ENCODE data around the gene DLGAP5. TPM values are rescaled to one million over a fixed set of nuclear protein-coding genes. Genes with fewer than 3 reads are reported as not detected.

DLGAP5 gene
- total RNA-seq, 1 experiment from 2014 or later = 118 TPM

- no peaks in the 10 kb centered on the region for H3K9me3 ChIP-seq (ENCODE audit: control insufficient read depth, low read depth, low read length)
- peaks cover 2 to 4% of the 10 kb centered on the region in 2 experiments; a peak in 2 of 4 replicates for H3K4me1 Mint-ChIP-seq
- H3K23me2 ChIP-seq (ENCODE audit: insufficient read length, low read depth, low read length, poor library complexity, severe bottlenecking) = no peaks in the 10 kb centered on the region
- H4K8ac ChIP-seq (replicated peaks; ENCODE audit: insufficient read length, low read depth, low read length) = no peak overlapping the region
- no peak overlapping the region for H2AK5ac ChIP-seq (ENCODE audit: insufficient read length, low read length)
- no peak overlapping the region for H2BK20ac ChIP-seq (ENCODE audit: low read depth, low read length, poor library complexity, severe bottlenecking)
- no peak overlapping the region for H2BK15ac ChIP-seq (ENCODE audit: low read depth, low read length)
- no peaks in the 10 kb centered on the region for H3K79me2 ChIP-seq (ENCODE audit: insufficient read depth, low read length)
- no peak overlapping the region for H3K27ac Mint-ChIP-seq
- no peak overlapping the region for H3K18ac ChIP-seq (ENCODE audit: insufficient read length, low read depth, low read length)
- no peaks in the 10 kb centered on the region for H3K4me1 ChIP-seq (ENCODE audit: insufficient read depth, low read length)
- no peak overlapping the region for H3K27ac ChIP-seq (ENCODE audit: insufficient read length, low read depth, low read length)
- H4K5ac ChIP-seq (ENCODE audit: insufficient read length, low read depth, low read length) = no peak overlapping the region
- H3K36me3 Mint-ChIP-seq (ENCODE audit: insufficient read depth in 1 of 3, low read depth in 3 of 3) = no peaks in the 10 kb centered on the region
- no peaks in the 10 kb centered on the region; a peak in 1 of 5 replicates for H3K9me3 Mint-ChIP-seq
- H3T11ph ChIP-seq (ENCODE audit: low read length) = no peak overlapping the region
- H2BK120ac ChIP-seq (ENCODE audit: low read depth, low read length, poor library complexity, severe bottlenecking) = no peak overlapping the region
- H3K4me2 ChIP-seq (ENCODE audit: insufficient read depth, insufficient read length, low read length) = no peak overlapping the region
- H3K4ac ChIP-seq (ENCODE audit: low read depth, low read length) = no peak overlapping the region
- H3K14ac ChIP-seq (ENCODE audit: insufficient read depth, low read length) = no peak overlapping the region
- H4K91ac ChIP-seq (ENCODE audit: insufficient read length, low read depth, low read length) = no peak overlapping the region
- TF ChIP-seq, protein P1, sequence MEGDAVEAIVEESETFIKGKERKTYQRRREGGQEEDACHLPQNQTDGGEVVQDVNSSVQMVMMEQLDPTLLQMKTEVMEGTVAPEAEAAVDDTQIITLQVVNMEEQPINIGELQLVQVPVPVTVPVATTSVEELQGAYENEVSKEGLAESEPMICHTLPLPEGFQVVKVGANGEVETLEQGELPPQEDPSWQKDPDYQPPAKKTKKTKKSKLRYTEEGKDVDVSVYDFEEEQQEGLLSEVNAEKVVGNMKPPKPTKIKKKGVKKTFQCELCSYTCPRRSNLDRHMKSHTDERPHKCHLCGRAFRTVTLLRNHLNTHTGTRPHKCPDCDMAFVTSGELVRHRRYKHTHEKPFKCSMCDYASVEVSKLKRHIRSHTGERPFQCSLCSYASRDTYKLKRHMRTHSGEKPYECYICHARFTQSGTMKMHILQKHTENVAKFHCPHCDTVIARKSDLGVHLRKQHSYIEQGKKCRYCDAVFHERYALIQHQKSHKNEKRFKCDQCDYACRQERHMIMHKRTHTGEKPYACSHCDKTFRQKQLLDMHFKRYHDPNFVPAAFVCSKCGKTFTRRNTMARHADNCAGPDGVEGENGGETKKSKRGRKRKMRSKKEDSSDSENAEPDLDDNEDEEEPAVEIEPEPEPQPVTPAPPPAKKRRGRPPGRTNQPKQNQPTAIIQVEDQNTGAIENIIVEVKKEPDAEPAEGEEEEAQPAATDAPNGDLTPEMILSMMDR (conservative IDR thresholded peaks at IDR 0.05) = no peak
- H3K56ac ChIP-seq (ENCODE audit: insufficient read length, low read depth, low read length) = no peak overlapping the region
- H3K9ac ChIP-seq (ENCODE audit: extremely low read depth, insufficient read length, low read length) = no peak overlapping the region
- H3K4me3 Mint-ChIP-seq = no peak overlapping the region
- no peaks in the 10 kb centered on the region for H3K27me3 Mint-ChIP-seq (ENCODE audit: low read depth)
- H3K27me3 ChIP-seq (ENCODE audit: insufficient read depth, low read length) = no peaks in the 10 kb centered on the region
- no peaks in the 10 kb centered on the region for H3K79me1 ChIP-seq (ENCODE audit: insufficient read depth, low read depth, low read length, poor library complexity, severe bottlenecking)
- no peak overlapping the region for H2AFZ ChIP-seq (ENCODE audit: low read length)
- no CpG with 5 or more reads among the region's 4 CpGs for WGBS (ENCODE audit: extremely low coverage, insufficient read length, low lambda C conversion rate)
- no peak overlapping the region for H2BK5ac ChIP-seq (ENCODE audit: insufficient read length, low read length)
- H2BK12ac ChIP-seq (ENCODE audit: insufficient read length, low read depth, low read length) = no peak overlapping the region
- no peak for DNase-seq
- no peak overlapping the region for H3K23ac ChIP-seq (ENCODE audit: insufficient read length, low read depth, low read length)
- no peaks in the 10 kb centered on the region for H4K20me1 ChIP-seq (ENCODE audit: control insufficient read depth, insufficient read depth, insufficient read length)
Measured at GRCh38 chr14:55221186-55221585, 29.8 kb upstream of the DLGAP5 start.

Data from H9 (cell line).